KOPT-K1 (cell line): ENCODE results near the gene CCL8.

Experiments used
- H3K27ac ChIP-seq: fragments of 200-600 bp; sonication (generic); 2 replicates; pipeline ENCODE4 v1.5.1; 2016; ENCODE audit warnings: antibody characterized with exemption, mild to moderate bottlenecking, low read depth, low read length; ENCODE audit not compliant: poor library complexity, severe bottlenecking
- H3K36me3 ChIP-seq: fragments of 200-600 bp; sonication (generic); 2 replicates; pipeline ENCODE4 v1.5.1; 2017; ENCODE audit warnings: antibody characterized with exemption, mild to moderate bottlenecking, low read length, moderate library complexity; ENCODE audit not compliant: insufficient read depth
- H3K9me3 ChIP-seq: fragments of 200-600 bp; sonication (generic); 2 replicates; pipeline ENCODE4 v1.5.1; 2017; ENCODE audit warnings: antibody characterized with exemption, low read length, mild to moderate bottlenecking; ENCODE audit not compliant: insufficient read depth, poor library complexity, severe bottlenecking

CCL8 gene

DNA sequence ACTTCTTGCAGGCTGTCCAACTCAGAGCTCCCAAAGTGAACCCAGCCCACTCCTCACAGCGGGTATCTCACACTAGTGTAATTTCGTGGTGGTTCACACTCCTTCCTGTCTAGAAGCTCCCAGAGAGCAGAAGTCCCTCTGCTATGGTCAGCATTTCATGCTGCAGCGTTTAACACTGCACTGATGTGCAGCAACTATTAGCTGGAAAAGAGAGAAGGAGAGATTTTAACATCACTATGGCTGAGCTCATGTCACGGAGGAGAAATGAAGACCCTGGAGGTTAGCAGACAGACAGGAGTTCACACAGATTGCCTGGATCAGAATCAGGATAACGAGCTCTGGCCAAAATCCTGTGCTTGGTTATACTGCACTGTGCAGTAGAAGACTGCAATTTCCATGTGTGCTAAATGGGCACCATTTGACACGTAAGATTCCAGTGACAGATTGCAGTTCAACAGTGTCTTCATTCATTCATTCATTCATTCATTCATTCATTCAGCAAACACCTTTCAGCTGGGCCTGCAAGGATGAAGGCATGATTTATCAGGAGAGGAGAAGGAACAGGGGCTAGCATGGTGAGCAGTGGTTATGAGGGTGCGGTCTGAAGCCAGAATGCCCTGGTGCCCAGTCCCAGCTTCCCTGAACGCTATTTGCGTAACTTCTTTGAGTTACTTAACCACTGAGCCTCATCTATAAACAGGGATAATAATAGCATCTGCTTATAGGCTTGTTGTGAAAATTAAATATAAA lies 49.1 kb downstream of the CCL8 start:
- no peaks in the 10 kb centered on the region for H3K9me3 ChIP-seq
- peak overlapping the region; percentile 99 for H3K27ac ChIP-seq
- H3K36me3 ChIP-seq = no peaks in the 10 kb centered on the region

DNA sequence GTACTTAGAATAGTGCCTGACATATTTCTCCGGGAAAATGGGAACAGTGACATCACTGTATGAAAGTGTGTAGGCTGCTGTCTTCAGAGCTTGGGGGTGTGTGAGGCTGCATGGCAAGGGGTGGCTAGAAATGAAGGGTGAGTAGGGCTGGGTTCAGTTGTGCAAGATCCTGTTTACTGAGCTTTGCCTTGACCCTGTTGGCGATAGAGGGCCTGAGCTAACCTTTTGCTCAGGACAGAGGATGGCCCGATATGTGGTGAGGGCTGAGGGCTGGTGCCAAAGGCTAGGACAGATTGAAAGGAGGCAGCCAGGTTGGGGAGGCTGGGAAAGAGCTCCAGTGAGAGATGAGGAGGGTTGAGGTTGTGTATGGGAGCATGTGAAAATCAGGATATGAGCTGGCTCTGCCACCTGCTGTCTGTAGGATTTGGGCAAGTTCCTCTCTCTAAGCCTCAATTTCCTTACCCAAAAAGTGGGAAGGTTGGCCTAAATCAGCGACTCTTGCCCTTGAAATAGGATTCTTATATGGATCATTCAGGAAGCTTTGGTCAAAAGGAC lies 49.8 kb downstream of the CCL8 start:
- H3K9me3 ChIP-seq = no peaks in the 10 kb centered on the region
- H3K27ac ChIP-seq = peak overlapping the region; percentile 99
- H3K36me3 ChIP-seq = no peaks in the 10 kb centered on the region

DNA sequence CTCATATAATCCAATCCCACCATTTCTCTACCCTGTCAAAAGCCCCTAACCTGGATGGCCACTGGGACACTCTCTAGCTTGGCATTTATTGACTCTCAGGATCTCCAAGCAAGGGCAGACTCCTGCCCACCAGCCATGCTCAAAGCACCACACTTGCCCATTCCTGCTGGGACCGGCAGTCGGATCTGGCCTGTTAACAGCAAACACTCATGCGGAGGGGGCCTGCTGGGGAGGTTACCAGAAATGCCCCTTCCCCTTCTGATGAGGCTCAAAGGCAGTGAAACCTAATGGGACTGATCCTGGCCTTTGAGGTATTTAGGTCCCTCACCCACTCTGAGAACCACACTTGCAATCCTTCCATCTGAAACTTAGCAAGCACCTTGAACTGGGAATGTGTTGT lies 50.3 kb downstream of the CCL8 start:
- Histone ChIP-seq H3K36me3 (no peaks in the 10 kb centered on the region), H3K27ac (peak overlapping the region; percentile 99), H3K9me3 (no peaks in the 10 kb centered on the region)

DNA sequence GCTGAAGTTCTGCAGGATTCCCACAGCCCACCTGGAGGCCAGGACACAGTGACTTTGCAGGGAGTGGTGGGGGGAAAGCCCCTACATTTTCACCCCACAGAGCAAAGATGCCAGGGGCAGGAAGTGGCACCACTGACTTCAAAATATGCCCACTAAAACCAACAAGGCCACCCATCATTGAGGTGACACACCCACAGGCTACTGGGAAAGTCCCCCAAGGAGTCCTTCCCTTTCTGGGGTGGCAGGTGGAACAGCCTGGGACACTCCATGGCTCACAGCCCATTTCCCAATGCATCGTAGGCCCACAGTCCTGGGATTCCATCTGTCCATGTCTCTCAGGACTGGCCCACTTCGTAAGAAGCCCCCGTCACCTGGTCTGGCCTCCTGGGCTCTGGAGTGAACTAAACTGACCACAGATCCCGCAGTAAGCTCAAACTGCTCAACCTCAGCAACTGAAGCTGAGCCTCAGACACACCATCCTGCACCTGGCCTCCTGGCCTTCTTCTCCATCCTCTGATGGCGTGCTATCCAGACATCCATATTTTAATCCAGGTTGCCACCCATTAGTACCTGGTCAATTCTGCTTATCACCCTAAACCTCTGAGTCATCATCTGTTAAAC lies 51.3 kb downstream of the CCL8 start:
- Histone ChIP-seq H3K27ac (peak overlapping the region; percentile 99), H3K36me3 (no peaks in the 10 kb centered on the region), H3K9me3 (no peaks in the 10 kb centered on the region)

DNA sequence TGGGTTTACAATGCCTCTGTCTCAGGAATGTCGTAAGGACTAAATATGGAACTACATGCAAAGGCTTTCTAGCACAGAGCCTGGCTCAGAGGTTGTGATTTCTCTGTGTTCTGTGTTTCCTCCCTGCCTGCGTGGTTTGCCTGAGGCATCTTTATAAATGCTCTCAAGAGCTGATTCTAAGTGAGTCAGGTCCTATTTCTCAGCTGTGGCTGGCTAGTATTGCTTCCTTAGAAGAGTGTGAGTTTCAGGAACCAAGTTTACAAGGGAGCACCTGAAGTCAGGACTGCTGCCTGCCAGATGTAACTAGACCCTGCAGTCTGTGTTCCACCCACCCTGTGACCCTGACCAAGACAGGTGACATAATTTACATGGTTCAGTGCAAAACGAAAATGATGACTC lies 51.8 kb downstream of the CCL8 start:
- Histone ChIP-seq H3K9me3 (no peaks in the 10 kb centered on the region), H3K36me3 (no peaks in the 10 kb centered on the region), H3K27ac (peak overlapping the region; percentile 99)
